ENCODE measurements around the gene SNCA. TPM values are rescaled to one million over a fixed set of nuclear protein-coding genes. Genes with fewer than 3 reads are reported as not detected.
A peak's percentile ranks its signal among the peaks of the same experiment; 100 is the strongest.

Gene SNCA
- total RNA-seq, 1 donor from 2014 or later: 2.2 TPM

- ChIA-PET CTCF (no interaction called here), POLR2A (no interaction called here)
- H3K36me3 Mint-ChIP-seq (ENCODE audit: low read depth): no peaks in the 10 kb centered on the region
- H3K9me3 Mint-ChIP-seq: peaks cover 2% of the 10 kb centered on the region
- peaks cover 2% of the 10 kb centered on the region for H3K27me3 Mint-ChIP-seq
- H3K27ac Mint-ChIP-seq: no peak overlapping the region
- no peak overlapping the region for H3K4me3 Mint-ChIP-seq
- TF ChIP-seq CTCF (IDR thresholded peaks at IDR 0.05): no peak
- intact Hi-C loops (cut with micrococcal nuclease): no loop called here
- no peaks in the 10 kb centered on the region for H3K4me1 Mint-ChIP-seq
- DNase-seq: no peak
- no peak for ATAC-seq (ENCODE audit: low read depth)
These were observed 10.8 kb upstream of the SNCA start for GRCh38 chr4:89847571-89848325.

- ATAC-seq (ENCODE audit: low read depth): no peak
- no peak for TF ChIP-seq CTCF (IDR thresholded peaks at IDR 0.05)
- Mint-ChIP-seq H3K36me3 (ENCODE audit: low read depth) (no peaks in the 10 kb centered on the region), H3K4me3 (no peak overlapping the region), H3K4me1 (peaks cover 21% of the 10 kb centered on the region), H3K27ac (no peak overlapping the region), H3K27me3 (peaks cover 31% of the 10 kb centered on the region), H3K9me3 (no peaks in the 10 kb centered on the region)
- no peak for DNase-seq
- ChIA-PET POLR2A (no interaction called here), CTCF (no interaction called here)
- intact Hi-C loops (cut with micrococcal nuclease): loop anchor here (5.0 kb wide), 1 partner anchor 58 kb away; no protein-coding TSS in a partner anchor
These were observed 2.6 kb upstream of the SNCA start for GRCh38 chr4:89839558-89839957.

- CTCF ChIA-PET: no interaction called here
- intact Hi-C loops (cut with micrococcal nuclease): loop anchor here (5.0 kb wide), 1 partner anchor 59 kb away; no protein-coding TSS in a partner anchor
- no peaks in the 10 kb centered on the region for H3K9me3 Mint-ChIP-seq
- peak overlapping the region; percentile 74 for H3K4me3 Mint-ChIP-seq
- H3K27ac Mint-ChIP-seq: no peak overlapping the region
- H3K4me1 Mint-ChIP-seq: peaks cover 21% of the 10 kb centered on the region
- DNase-seq: no peak
- no peak for ATAC-seq (ENCODE audit: low read depth)
- POLR2A ChIA-PET: no interaction called here
- no peak for TF ChIP-seq CTCF (IDR thresholded peaks at IDR 0.05)
- H3K36me3 Mint-ChIP-seq (ENCODE audit: low read depth): no peaks in the 10 kb centered on the region
- peaks cover 31% of the 10 kb centered on the region for H3K27me3 Mint-ChIP-seq
These were observed 1.0 kb upstream of the SNCA start for GRCh38 chr4:89837993-89838390.

GRCh38 chr4:89837385-89837992 is 528 bp upstream of the SNCA start:
- DNase-seq: peak; percentile 22
- peaks cover 21% of the 10 kb centered on the region for H3K4me1 Mint-ChIP-seq
- H3K36me3 Mint-ChIP-seq (ENCODE audit: low read depth): no peaks in the 10 kb centered on the region
- peaks cover 31% of the 10 kb centered on the region for H3K27me3 Mint-ChIP-seq
- no peaks in the 10 kb centered on the region for H3K9me3 Mint-ChIP-seq
- intact Hi-C loops (cut with micrococcal nuclease): loop anchor here (5.0 kb wide), 1 partner anchor 60 kb away; no protein-coding TSS in a partner anchor
- ChIA-PET CTCF (no interaction called here), POLR2A (no interaction called here)
- TF ChIP-seq CTCF (IDR thresholded peaks at IDR 0.05): no peak
- ATAC-seq (ENCODE audit: low read depth): peak; percentile 47
- no peak overlapping the region for H3K27ac Mint-ChIP-seq
- peak overlapping the region; percentile 74 for H3K4me3 Mint-ChIP-seq

- intact Hi-C loops (cut with micrococcal nuclease): loop anchor here (5.0 kb wide), 1 partner anchor 61 kb away; no protein-coding TSS in a partner anchor
- DNase-seq: no peak
- no peak for TF ChIP-seq CTCF (IDR thresholded peaks at IDR 0.05)
- H3K27me3 Mint-ChIP-seq: peaks cover 25% of the 10 kb centered on the region
- POLR2A ChIA-PET: no interaction called here
- no peak overlapping the region for H3K27ac Mint-ChIP-seq
- no peak for ATAC-seq (ENCODE audit: low read depth)
- CTCF ChIA-PET: no interaction called here
- no peaks in the 10 kb centered on the region for H3K36me3 Mint-ChIP-seq (ENCODE audit: low read depth)
- no peaks in the 10 kb centered on the region for H3K9me3 Mint-ChIP-seq
- peaks cover 21% of the 10 kb centered on the region for H3K4me1 Mint-ChIP-seq
- H3K4me3 Mint-ChIP-seq: peak overlapping the region; percentile 47
These were observed 773 bp downstream of the SNCA start for GRCh38 chr4:89836031-89836745.

Data from activated B cell treated with CpG ODN at 0.5 μM for 24 hours (primary cell).